Cerebellar nuclear complex (tissue), 1 donor: ENCODE measurements around the gene MED13L.

Experiments used
- DNase-seq, 2 experiments: peaks; one replicate each; lab custom pipeline; 2025; lab: John Stamatoyannopoulos, UW

Gene MED13L

GRCh38 chr12:116210762-116211161, 66.7 kb downstream of the MED13L start:
- no peak for DNase-seq

GRCh38 chr12:116210131-116210530, 67.4 kb downstream of the MED13L start:
- DNase-seq: no peak

GRCh38 chr12:116209503-116209902, 68.0 kb downstream of the MED13L start:
- no peak for DNase-seq

GRCh38 chr12:116207274-116207673, 70.2 kb downstream of the MED13L start:
- no peak for DNase-seq

GRCh38 chr12:116206828-116207227, 70.7 kb downstream of the MED13L start:
- DNase-seq: no peak

GRCh38 chr12:116204785-116205184, 72.7 kb downstream of the MED13L start:
- no peak for DNase-seq

GRCh38 chr12:116204169-116204568, 73.3 kb downstream of the MED13L start:
- DNase-seq: no peak

GRCh38 chr12:116202940-116203339, 74.6 kb downstream of the MED13L start:
- DNase-seq: no peak

GRCh38 chr12:116202433-116202832, 75.1 kb downstream of the MED13L start:
- no peak for DNase-seq

GRCh38 chr12:116201908-116202307, 75.6 kb downstream of the MED13L start:
- DNase-seq: no peak

- no peak for DNase-seq
Measured at GRCh38 chr12:116201359-116201758, 76.1 kb downstream of the MED13L start.

- no peak for DNase-seq
Measured at GRCh38 chr12:116200812-116201211, 76.7 kb downstream of the MED13L start.

GRCh38 chr12:116199160-116199706, 78.3 kb downstream of the MED13L start:
- DNase-seq: no peak

- no peak for DNase-seq
Measured at GRCh38 chr12:116196752-116197718, 80.5 kb downstream of the MED13L start.

GRCh38 chr12:116196226-116196625, 81.3 kb downstream of the MED13L start:
- no peak for DNase-seq

GRCh38 chr12:116194935-116195431, 82.5 kb downstream of the MED13L start:
- no peak for DNase-seq

- DNase-seq: no peak
Measured at GRCh38 chr12:116189692-116190091, 87.8 kb downstream of the MED13L start.

GRCh38 chr12:116188581-116188980, 88.9 kb downstream of the MED13L start:
- no peak for DNase-seq

GRCh38 chr12:116187151-116187511, 90.4 kb downstream of the MED13L start:
- no peak for DNase-seq

- DNase-seq: no peak
Measured at GRCh38 chr12:116186482-116187150, 90.9 kb downstream of the MED13L start.

GRCh38 chr12:116184763-116185162, 92.7 kb downstream of the MED13L start:
- DNase-seq: no peak

GRCh38 chr12:116183741-116184141, 93.8 kb downstream of the MED13L start:
- DNase-seq: no peak
